ENCODE results near the gene LRRFIP1. TPM values are rescaled to one million over a fixed set of nuclear protein-coding genes. Genes with fewer than 3 reads are reported as not detected.

Gene LRRFIP1
- total RNA-seq, 8 experiments from 2014 or later, result 16.3 to 56.1 (median 29.5) TPM

DNA sequence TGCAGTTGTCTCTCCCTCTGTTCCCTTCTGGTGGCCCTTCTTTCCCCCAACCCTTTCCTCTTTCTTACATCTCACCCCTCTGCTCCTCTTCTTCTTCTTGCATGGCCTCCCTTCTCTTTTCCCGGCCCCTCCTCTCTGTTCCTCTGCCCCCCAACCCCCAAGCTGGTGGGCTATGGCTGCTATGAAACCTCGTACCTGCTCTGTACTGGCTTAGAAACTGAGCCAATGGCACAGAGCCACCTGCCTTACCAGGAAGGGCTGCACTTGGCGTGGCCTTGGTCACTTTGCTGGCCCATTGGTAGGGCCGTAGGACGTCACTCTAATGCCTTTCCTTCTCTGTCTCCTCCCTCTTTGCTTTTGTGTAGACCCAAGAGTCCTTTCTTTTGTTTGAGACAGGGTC is 78.9 kb downstream of the LRRFIP1 start:
- Histone ChIP-seq H3K4me3 (no peak overlapping the region), H3K4me1 (replicated peaks in 1 of 2) (peaks cover 17 to 30% of the 10 kb centered on the region in 2 donors), H3K27ac (no peak overlapping the region)
- in situ Hi-C loops (cut with MboI; ENCODE audit: low pct_unique_long_range_greater_than_20kb in 2 of 9, low sequenced_read_pairs in 9 of 9, unreplicated experiment in 9 of 9), result no loop called here
- WGBS, 10 experiments, result 100% methylated on average over 1 to 3 of the region's 5 CpGs; no CpG with 5 or more reads in 7 of the 10 experiments
- ATAC-seq (replicated peaks in 6 of 8), result no peak

DNA sequence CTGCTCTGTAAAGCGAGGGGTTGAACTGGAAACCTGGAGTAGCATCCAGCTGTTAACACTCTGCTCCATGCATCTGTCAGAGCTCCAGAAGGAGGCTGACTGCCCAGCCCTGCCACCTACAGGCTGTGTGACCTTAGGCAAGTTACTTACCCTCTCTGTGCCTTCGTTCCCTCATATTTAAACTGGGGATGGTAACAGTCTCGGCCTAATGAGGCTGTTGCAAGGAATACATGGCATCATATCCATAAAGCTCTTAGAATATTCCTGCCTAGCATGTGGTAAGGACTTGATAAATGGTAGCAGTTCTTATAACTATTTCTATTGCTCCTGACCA is 80.6 kb downstream of the LRRFIP1 start:
- 20 to 100% (median 92%) methylated on average over 1 to 3 of the region's 3 CpGs; no CpG with 5 or more reads in 5 of the 10 experiments for WGBS, 10 experiments
- in situ Hi-C loops (cut with MboI; ENCODE audit: low pct_unique_long_range_greater_than_20kb in 2 of 9, low sequenced_read_pairs in 9 of 9, unreplicated experiment in 9 of 9), result no loop called here
- Histone ChIP-seq H3K4me3 (no peak overlapping the region), H3K4me1 (replicated peaks in 1 of 2) (peaks cover 0 to 12% of the 10 kb centered on the region in 2 donors), H3K27ac (no peak overlapping the region)
- ATAC-seq (replicated peaks in 6 of 8), result no peak

DNA sequence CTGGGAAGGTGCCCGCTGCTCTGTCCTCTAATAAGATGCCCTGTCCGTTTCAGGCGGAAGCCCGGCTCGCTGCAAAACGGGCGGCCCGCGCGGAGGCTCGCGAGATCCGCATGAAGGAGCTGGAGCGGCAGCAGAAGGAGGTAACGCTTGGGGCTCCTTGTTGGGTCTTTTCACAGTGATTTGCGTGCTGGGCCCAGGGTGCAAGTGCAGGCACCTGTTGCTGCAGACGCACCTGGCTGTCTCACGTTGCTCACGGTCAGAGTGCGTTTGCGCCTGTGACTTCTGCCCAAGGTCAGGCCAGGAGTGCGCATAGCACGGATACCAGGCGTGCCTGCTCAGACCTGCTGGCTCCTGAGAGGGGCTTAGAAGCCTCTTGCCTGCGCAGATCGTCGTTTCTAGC is 81.1 kb downstream of the LRRFIP1 start:
- ATAC-seq (replicated peaks in 6 of 8), result no peak
- in situ Hi-C loops (cut with MboI; ENCODE audit: low pct_unique_long_range_greater_than_20kb in 2 of 9, low sequenced_read_pairs in 9 of 9, unreplicated experiment in 9 of 9), result no loop called here
- Histone ChIP-seq H3K4me3 (no peak overlapping the region), H3K4me1 (replicated peaks in 1 of 2) (peaks cover 0 to 8% of the 10 kb centered on the region in 2 donors), H3K27ac (no peak overlapping the region)
- 97 to 100% (median 100%) methylated on average over 1 to 24 of the region's 27 CpGs; no CpG with 5 or more reads in 3 of the 10 experiments for WGBS, 10 experiments

DNA sequence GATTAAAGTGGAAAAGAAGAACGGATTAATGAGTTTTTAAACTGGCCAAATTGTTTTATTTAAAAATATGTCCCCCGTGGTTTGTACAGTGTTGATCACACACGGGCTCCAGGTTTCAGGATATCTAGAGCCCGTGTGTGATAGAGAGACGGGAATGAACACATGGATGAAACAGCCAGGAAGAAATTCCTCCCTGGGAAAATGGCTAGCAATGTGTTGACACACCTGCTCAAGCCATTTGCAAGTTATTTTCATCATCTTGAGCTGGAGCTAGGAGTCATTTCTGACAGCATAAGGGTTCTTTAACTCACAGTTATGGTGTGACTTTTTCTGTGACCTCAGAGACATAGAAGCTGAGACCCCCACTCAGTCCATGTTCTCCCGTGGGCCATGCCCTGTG is 81.6 kb downstream of the LRRFIP1 start:
- Histone ChIP-seq H3K4me1 (replicated peaks in 1 of 2) (peaks cover 0 to 3% of the 10 kb centered on the region in 2 donors), H3K4me3 (no peak overlapping the region), H3K27ac (no peak overlapping the region)
- WGBS, 10 experiments, result 34 to 93% (median 72%) methylated on average over 3 to 6 of the region's 6 CpGs; no CpG with 5 or more reads in 3 of the 10 experiments
- in situ Hi-C loops (cut with MboI; ENCODE audit: low pct_unique_long_range_greater_than_20kb in 2 of 9, low sequenced_read_pairs in 9 of 9, unreplicated experiment in 9 of 9), result no loop called here
- ATAC-seq (replicated peaks in 6 of 8), result peak in 1 of 8 experiments; percentile 76

DNA sequence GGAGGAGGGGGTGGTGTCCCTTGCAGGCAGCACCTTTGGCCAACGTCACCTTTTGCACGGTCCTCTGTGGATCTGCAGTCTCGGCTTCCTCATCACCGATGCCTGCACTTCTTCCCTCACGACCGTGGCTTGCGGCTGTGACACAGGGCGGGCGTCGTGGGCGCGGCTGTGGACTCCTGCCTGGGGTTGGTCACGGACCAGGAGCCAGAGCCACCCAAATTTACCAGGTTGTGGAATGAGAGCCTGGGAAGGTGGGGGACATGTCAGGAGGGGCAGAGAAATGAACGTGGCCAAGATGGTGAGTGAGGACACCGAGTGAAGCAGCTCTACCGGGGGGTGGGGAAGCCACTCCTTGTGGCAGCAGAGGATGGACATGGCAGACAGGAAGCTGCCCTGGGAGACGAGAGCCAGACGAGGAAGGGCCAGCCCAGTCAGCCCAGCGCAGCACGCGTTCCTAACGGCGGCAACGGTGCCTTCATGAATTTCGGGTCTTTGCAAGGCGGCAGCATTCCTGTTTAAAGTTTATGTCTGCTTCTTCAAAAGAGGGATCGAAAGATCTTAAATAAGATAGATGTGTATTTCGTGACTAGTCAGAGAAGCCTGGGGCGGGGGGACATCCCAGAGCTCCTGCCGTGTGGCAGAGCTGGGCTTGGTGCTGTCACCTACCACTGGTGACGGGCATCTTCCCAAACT is 84.2 kb downstream of the LRRFIP1 start:
- WGBS, 10 experiments, result 93 to 100% (median 97%) methylated on average over 1 to 13 of the region's 31 CpGs; no CpG with 5 or more reads in 1 of the 10 experiments
- H3K4me1 ChIP-seq (replicated peaks in 1 of 2), result peaks cover 14 to 17% of the 10 kb centered on the region in 2 donors
- no peak overlapping the region for H3K27ac ChIP-seq
- in situ Hi-C loops (cut with MboI; ENCODE audit: low pct_unique_long_range_greater_than_20kb in 2 of 9, low sequenced_read_pairs in 9 of 9, unreplicated experiment in 9 of 9), result no loop called here
- ATAC-seq (replicated peaks in 6 of 8), result no peak
- no peak overlapping the region for H3K4me3 ChIP-seq

DNA sequence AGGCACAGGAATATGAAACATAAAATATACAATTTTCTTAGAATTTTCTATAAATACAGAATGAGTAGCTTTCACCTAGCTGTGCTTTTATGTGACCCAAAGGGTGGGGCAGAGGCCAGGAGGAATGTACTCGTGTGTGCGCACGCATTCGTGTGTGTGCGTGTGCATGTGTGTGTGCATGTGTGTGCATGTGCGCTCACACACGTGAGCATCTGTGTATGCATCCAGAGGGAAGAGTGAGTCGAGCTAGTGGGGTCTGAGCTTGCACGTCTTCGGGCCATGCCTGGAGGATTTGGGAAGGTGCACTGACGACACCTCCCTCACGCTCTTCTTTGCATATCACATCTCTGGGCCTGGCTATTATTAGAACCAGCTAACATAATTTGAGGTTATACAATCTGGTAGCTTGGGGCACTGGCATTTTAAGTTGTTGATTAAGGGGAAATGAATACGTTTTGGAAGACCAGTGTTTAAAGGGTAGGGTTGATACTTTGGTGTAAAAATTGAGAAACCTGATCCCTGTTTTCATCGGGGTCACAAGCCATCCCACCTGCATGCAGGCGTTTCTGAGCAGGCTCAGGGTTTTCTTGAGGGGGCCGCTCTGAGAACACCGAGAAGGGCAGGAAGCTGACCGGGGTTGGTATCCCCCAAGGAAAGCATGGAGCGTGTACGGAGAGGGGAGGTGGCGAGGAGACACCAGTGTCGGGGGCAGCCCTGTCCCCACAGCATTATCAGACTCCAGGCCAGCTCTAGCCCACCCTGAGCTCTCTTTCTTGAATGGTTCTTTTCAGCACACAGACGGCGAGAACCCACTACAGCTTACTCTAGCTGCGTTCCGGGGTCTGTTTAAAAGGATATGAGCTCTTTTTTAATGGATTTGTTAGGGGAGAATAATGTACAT is 85.3 kb downstream of the LRRFIP1 start:
- WGBS, 10 experiments, result 75 to 100% (median 87%) methylated on average over 1 to 22 of the region's 26 CpGs; no CpG with 5 or more reads in 1 of the 10 experiments

DNA sequence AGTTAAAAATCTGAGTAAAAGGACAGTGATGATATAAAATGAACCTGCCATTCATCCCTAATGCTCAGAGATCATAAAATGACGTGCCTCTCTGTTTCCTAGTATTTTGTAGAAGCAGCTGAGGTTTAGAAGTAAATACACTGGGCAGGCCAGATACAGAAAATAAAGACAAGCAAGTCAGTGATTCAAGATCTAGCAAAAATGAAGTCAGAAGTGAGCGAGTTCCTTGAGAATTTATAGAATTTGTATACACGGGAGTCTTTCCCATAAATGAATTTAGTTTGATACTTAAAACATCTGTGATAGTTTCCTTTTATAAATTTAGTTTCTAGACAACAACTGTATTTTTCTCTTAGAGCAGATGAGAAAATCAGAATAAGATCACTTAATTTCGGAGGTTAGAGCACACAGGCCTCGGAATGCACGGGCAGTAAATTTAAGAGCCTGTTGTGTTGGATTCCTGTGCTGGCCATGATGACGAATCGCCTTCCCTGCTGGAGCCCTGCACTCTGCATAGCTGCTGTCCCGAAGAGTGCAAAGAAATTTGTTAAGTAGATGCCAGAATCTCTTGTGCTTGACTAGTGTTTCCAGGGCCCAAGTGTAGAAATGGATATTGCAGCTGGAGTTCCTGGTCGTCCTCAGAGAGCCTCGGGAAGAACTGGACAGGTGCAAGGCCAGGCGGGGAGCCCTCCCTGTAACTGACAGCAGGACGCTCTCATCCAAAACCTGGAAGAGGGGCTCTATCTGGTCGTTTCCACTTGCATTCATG is 87.5 kb downstream of the LRRFIP1 start:
- 22 to 100% (median 41%) methylated on average over 4 to 12 of the region's 14 CpGs for WGBS, 10 experiments
- in situ Hi-C loops (cut with MboI; ENCODE audit: low pct_unique_long_range_greater_than_20kb in 2 of 9, low sequenced_read_pairs in 9 of 9, unreplicated experiment in 9 of 9), result no loop called here
- peak overlapping the region in 1 of 2 donors; percentile 13 for H3K27ac ChIP-seq
- ATAC-seq (replicated peaks in 6 of 8), result peak in 5 of 8 experiments; percentile 91 to 96 (median 94)
- H3K4me1 ChIP-seq (replicated peaks in 1 of 2), result peaks cover 14 to 17% of the 10 kb centered on the region in 2 donors
- H3K4me3 ChIP-seq, result peak overlapping the region in 1 of 5 donors; percentile 3

More for the DNA sequence above, 85.3 kb downstream of the LRRFIP1 start:
- in situ Hi-C loops (cut with MboI; ENCODE audit: low pct_unique_long_range_greater_than_20kb in 2 of 9, low sequenced_read_pairs in 9 of 9, unreplicated experiment in 9 of 9), result no loop called here
- H3K27ac ChIP-seq, result no peak overlapping the region
- H3K4me3 ChIP-seq, result no peak overlapping the region
- peaks cover 14 to 17% of the 10 kb centered on the region in 2 donors for H3K4me1 ChIP-seq (replicated peaks in 1 of 2)
- no peak for ATAC-seq (replicated peaks in 6 of 8)

DNA sequence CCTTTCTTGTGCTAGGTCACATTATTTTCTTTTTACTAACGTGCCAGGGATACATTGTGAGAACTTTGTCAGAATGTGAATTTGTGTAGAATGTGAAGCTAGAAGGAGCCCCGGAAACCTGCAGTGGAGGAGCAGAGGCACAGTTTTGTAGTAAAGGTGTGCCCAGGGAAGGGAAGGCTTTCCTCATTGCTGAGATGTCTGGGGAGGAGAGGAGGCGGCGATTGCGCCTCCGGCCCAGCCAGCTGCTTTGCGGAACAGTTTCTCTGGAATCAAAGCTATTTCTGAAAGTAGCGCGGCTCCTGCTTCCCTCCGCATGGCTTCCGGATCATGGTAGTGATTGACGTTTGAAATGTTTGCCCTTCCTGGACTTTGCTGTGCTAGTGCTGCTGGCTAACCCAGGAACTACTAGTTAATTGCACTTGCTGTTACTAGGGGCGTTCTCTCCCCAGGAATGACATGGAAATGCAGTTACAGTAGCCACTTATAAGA is 88.1 kb downstream of the LRRFIP1 start:
- Histone ChIP-seq H3K27ac (peak overlapping the region in 1 of 2 donors; percentile 13), H3K4me1 (replicated peaks in 1 of 2) (peaks cover 16 to 20% of the 10 kb centered on the region in 2 donors), H3K4me3 (peak overlapping the region in 1 of 5 donors; percentile 3)
- WGBS, 10 experiments, result 23 to 100% (median 50%) methylated on average over 1 to 13 of the region's 13 CpGs; no CpG with 5 or more reads in 1 of the 10 experiments
- in situ Hi-C loops (cut with MboI; ENCODE audit: low pct_unique_long_range_greater_than_20kb in 2 of 9, low sequenced_read_pairs in 9 of 9, unreplicated experiment in 9 of 9), result no loop called here
- ATAC-seq (replicated peaks in 6 of 8), result peak in 5 of 8 experiments; percentile 46 to 73 (median 65)

DNA sequence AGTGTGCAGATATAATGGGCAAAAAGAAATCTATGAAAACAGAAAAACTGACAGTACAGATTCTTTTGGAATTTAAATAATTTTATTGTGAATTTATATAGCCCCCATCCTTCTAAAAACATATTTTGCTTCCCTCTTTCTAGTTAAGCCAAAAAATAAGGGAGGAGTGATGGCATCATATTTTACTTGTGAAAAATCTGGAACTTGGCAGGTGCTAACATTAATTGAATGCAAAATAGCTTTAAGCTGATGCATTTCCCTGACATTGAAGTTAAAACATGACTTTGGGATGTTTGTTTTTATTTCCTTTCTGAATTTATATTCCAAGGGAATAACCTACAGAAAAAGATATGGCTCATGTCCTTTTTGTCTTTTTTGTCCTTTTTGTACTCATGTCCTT is 88.6 kb downstream of the LRRFIP1 start:
- ATAC-seq (replicated peaks in 6 of 8), result no peak
- no peak overlapping the region for H3K4me3 ChIP-seq
- no peak overlapping the region for H3K27ac ChIP-seq
- H3K4me1 ChIP-seq (replicated peaks in 1 of 2), result peaks cover 22 to 25% of the 10 kb centered on the region in 2 donors
- in situ Hi-C loops (cut with MboI; ENCODE audit: low pct_unique_long_range_greater_than_20kb in 2 of 9, low sequenced_read_pairs in 9 of 9, unreplicated experiment in 9 of 9), result no loop called here

DNA sequence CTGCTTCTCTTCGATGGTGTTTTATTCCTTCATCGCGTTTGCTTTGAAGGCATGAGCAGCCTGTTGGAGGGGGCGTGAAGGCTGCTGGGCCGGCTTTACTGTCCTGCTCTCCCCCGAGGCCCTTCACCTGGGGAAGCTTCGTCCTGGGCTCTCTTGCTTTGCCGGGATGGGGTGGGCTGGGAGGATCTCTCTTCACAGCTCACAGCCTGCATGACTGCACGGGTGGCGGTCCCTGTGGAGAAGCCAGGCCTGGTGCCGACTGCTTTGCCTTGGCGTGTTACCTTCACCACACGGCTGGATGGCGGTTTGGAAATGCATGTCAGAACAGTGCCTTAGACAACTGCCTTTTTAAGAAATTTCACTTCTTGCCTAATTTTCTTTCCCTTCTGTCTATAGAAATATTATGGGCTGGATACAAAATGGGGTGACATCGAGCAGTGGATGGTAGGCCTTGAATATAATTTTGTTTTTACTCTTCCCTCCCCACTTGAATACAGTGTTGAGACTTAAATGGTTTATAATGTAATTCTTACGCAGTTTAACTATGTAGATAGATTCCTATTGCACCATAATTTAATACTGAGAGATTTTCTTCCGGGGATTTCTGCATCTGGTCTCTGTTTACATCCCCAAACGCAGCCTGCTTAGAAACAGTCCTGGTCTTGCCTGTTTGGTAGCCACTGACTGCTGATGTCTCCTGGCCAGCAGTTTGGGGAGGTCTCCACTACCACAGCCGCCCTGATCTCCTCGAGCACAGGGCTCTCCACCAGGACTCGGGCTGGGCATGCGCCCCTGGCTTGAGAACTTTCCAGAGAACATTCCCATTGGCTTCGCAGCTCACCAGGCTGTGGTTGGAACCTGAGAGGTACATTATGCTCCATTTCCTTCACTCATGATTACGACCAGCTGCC is 90.2 kb downstream of the LRRFIP1 start:
- H3K4me3 ChIP-seq, result no peak overlapping the region
- peaks cover 32 to 42% of the 10 kb centered on the region in 2 donors for H3K4me1 ChIP-seq (replicated peaks in 1 of 2)
- no peak overlapping the region for H3K27ac ChIP-seq
- 63 to 94% (median 92%) methylated on average over 2 to 19 of the region's 24 CpGs; no CpG with 5 or more reads in 3 of the 10 experiments for WGBS, 10 experiments
- ATAC-seq (replicated peaks in 6 of 8), result no peak
- in situ Hi-C loops (cut with MboI; ENCODE audit: low pct_unique_long_range_greater_than_20kb in 2 of 9, low sequenced_read_pairs in 9 of 9, unreplicated experiment in 9 of 9), result no loop called here

DNA sequence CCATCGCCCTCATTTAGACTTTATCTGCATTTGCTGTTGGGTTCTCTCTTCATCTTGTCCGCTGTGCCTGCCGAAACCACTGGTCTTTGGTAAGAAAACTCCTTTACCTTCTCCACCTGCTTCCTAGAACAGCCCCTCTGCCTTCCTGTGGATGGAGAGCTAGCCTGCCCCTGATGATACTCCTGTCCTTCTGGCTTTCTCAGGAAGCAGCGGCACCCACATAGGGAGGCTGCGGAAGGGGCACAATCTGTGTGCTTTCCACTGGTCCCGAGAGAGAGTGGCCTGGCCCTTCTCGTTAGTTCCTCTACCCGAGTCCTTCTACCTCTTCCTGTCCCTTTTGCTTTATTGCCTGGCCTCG is 90.9 kb downstream of the LRRFIP1 start:
- Histone ChIP-seq H3K27ac (no peak overlapping the region), H3K4me1 (replicated peaks in 1 of 2) (peaks cover 32 to 46% of the 10 kb centered on the region in 2 donors), H3K4me3 (no peak overlapping the region)
- no peak for ATAC-seq (replicated peaks in 6 of 8)
- WGBS, 10 experiments, result 75 to 100% (median 92%) methylated on average over 1 to 6 of the region's 9 CpGs; no CpG with 5 or more reads in 3 of the 10 experiments
- in situ Hi-C loops (cut with MboI; ENCODE audit: low pct_unique_long_range_greater_than_20kb in 2 of 9, low sequenced_read_pairs in 9 of 9, unreplicated experiment in 9 of 9), result no loop called here

DNA sequence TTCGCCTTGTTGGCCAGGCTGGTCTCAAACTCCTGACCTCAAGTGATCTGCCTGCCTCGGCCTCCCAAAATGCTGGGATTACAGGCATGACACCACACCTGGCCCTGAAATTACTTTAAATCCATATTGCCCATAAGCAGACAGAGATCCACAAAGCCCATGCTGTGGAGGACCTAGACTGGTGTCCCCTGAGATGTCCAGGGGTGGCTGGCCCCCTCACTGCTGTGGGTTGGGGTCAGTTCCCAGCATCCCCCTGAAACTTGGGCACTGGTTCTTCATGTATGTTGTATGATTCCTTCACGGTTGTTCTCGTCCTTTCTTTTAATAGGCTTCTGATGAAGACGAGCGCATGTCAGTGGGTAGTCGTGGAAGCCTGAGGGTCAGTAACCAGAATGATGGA is 93.1 kb downstream of the LRRFIP1 start:
- H3K4me3 ChIP-seq, result no peak overlapping the region
- in situ Hi-C loops (cut with MboI; ENCODE audit: low pct_unique_long_range_greater_than_20kb in 2 of 9, low sequenced_read_pairs in 9 of 9, unreplicated experiment in 9 of 9), result no loop called here
- no peak for ATAC-seq (replicated peaks in 6 of 8)
- peak overlapping the region in 1 of 2 donors; percentile 68 for H3K27ac ChIP-seq
- WGBS, 10 experiments, result 50 to 100% (median 93%) methylated on average over 1 to 7 of the region's 7 CpGs; no CpG with 5 or more reads in 2 of the 10 experiments
- H3K4me1 ChIP-seq (replicated peaks in 1 of 2), result peaks cover 28 to 36% of the 10 kb centered on the region in 2 donors
